Measurements from ENCODE around the gene MORN5.

- TF ChIP-seq EP300 (IDR thresholded peaks at IDR 0.05; ENCODE audit: borderline replicate concordance) = no peak
- TF ChIP-seq FOXM1 (IDR thresholded peaks at IDR 0.05; ENCODE audit: borderline replicate concordance, low read depth) = no peak
- no peak for TF ChIP-seq YY1 (IDR thresholded peaks at IDR 0.05; ENCODE audit: low read depth)
- no peak for TF ChIP-seq USF1 (IDR thresholded peaks at IDR 0.05)
- TF ChIP-seq NFIC (IDR thresholded peaks at IDR 0.05) = no peak
- no peak for TF ChIP-seq MAX (IDR thresholded peaks at IDR 0.05)
- TF ChIP-seq CEBPB (IDR thresholded peaks at IDR 0.05) = no peak
- no peak for TF ChIP-seq ZBTB7A (IDR thresholded peaks at IDR 0.05; ENCODE audit: low read depth)
Observed at GRCh38 chr9:122205176-122205575, 45.5 kb downstream of the MORN5 start.
